WTC11 (cell line): ENCODE data around the gene DYRK3. TPM values are rescaled to one million over a fixed set of nuclear protein-coding genes. Genes with fewer than 3 reads are reported as not detected.

Experiments
- ATAC-seq: fragments of 200-7000 bp; cut with Tn5 transposase; 2 replicates; pipeline ENCODE4 v1.10.0; 2021; ENCODE audit warnings: mild to moderate bottlenecking, moderate library complexity
- CTCF ChIA-PET: fragments of 300-600 bp; sonication (Branson Sonifier 250); formaldehyde crosslinking; loops from one replicate; lab custom pipeline; 2021; ENCODE audit warnings: antibody characterized with exemption; lab: Charles Lee
- POLR2A ChIA-PET: fragments of 350-600 bp; sonication (Branson Sonifier 250); formaldehyde crosslinking; loops from one replicate; lab custom pipeline; 2021; ENCODE audit warnings: antibody characterized with exemption; lab: Charles Lee
- DNase-seq: peaks from one replicate; pipeline ENCODE4 v3.0.0; 2021; ENCODE audit warnings: low spot score
- H3K27ac Mint-ChIP-seq: 2 replicates; pipeline ENCODE4 v1.8.0; 2021; ENCODE audit warnings: mixed read lengths
- H3K27me3 Mint-ChIP-seq: 2 replicates; pipeline ENCODE4 v1.8.0; 2021; ENCODE audit warnings: low read depth, mild to moderate bottlenecking, moderate library complexity, mixed read lengths
- H3K36me3 Mint-ChIP-seq: 2 replicates; pipeline ENCODE4 v1.8.0; 2021; ENCODE audit warnings: mixed read lengths
- H3K4me1 Mint-ChIP-seq: 2 replicates; pipeline ENCODE4 v1.8.0; 2022; ENCODE audit warnings: mixed read lengths
- H3K4me3 Mint-ChIP-seq: 2 replicates; pipeline ENCODE4 v1.8.0; 2021; ENCODE audit warnings: mild to moderate bottlenecking, moderate library complexity, mixed read lengths
- H3K9me3 Mint-ChIP-seq: 2 replicates; pipeline ENCODE4 v1.8.0; 2021; ENCODE audit warnings: mixed read lengths
- AFF4 ChIP-seq: sonication (generic); formaldehyde crosslinking; IDR thresholded peaks from 2 replicates; pipeline ENCODE4 v1.8.1; 2023; ENCODE audit warnings: mild to moderate bottlenecking, missing genetic modification reagents, borderline replicate concordance
- ATF1 ChIP-seq: sonication (generic); formaldehyde crosslinking; IDR thresholded peaks from 2 replicates; pipeline ENCODE4 v1.8.1; 2023; ENCODE audit warnings: mild to moderate bottlenecking, moderate library complexity, missing genetic modification reagents
- E2F1 ChIP-seq: sonication (generic); formaldehyde crosslinking; IDR thresholded peaks from 2 replicates; pipeline ENCODE4 v1.8.0; 2022; ENCODE audit warnings: mild to moderate bottlenecking, missing genetic modification reagents
- ERG ChIP-seq: fragments of 250-450 bp; sonication (Bioruptor Pico); IDR thresholded peaks from 2 replicates; pipeline ENCODE4 v1.8.0; 2021; ENCODE audit warnings: mild to moderate bottlenecking
- FOXP1 ChIP-seq: sonication (generic); formaldehyde crosslinking; IDR thresholded peaks from 2 replicates; pipeline ENCODE4 v1.8.0; 2022; ENCODE audit warnings: missing genetic modification reagents, mild to moderate bottlenecking, moderate library complexity, borderline replicate concordance
- MLX ChIP-seq: sonication (generic); formaldehyde crosslinking; IDR thresholded peaks from 2 replicates; pipeline ENCODE4 v1.8.1; 2023; ENCODE audit warnings: mild to moderate bottlenecking, missing genetic modification reagents, moderate library complexity
- NFYB ChIP-seq: sonication (generic); formaldehyde crosslinking; conservative IDR thresholded peaks from 2 replicates; pipeline ENCODE4 v1.8.0; 2022; ENCODE audit warnings: low read depth, missing genetic modification reagents
- NR1H2 ChIP-seq: sonication (generic); formaldehyde crosslinking; IDR thresholded peaks from 2 replicates; pipeline ENCODE4 v1.9.0; 2021; ENCODE audit warnings: mild to moderate bottlenecking, moderate library complexity, missing genetic modification reagents
- OVOL2 ChIP-seq: fragments of 250-450 bp; sonication (Bioruptor Pico); IDR thresholded peaks from 2 replicates; pipeline ENCODE4 v1.9.0; 2021; ENCODE audit warnings: mild to moderate bottlenecking, borderline replicate concordance
- RELA ChIP-seq: sonication (generic); formaldehyde crosslinking; IDR thresholded peaks from 2 replicates; pipeline ENCODE4 v1.8.1; 2022; ENCODE audit warnings: missing genetic modification reagents, mild to moderate bottlenecking, borderline replicate concordance
- SMAD4 ChIP-seq: sonication (generic); formaldehyde crosslinking; IDR thresholded peaks from 2 replicates; pipeline ENCODE4 v1.8.0; 2022; ENCODE audit warnings: mild to moderate bottlenecking, missing genetic modification reagents
- SP1 ChIP-seq: sonication (generic); formaldehyde crosslinking; conservative IDR thresholded peaks from 2 replicates; pipeline ENCODE4 v1.8.1; 2022; ENCODE audit warnings: missing genetic modification reagents
- TP53 ChIP-seq: sonication (generic); formaldehyde crosslinking; IDR thresholded peaks from 2 replicates; pipeline ENCODE4 v1.8.1; 2023; ENCODE audit warnings: mild to moderate bottlenecking, missing genetic modification reagents
- ZBTB43 ChIP-seq: sonication (generic); formaldehyde crosslinking; IDR thresholded peaks from 2 replicates; pipeline ENCODE4 v1.8.1; 2023; ENCODE audit warnings: mild to moderate bottlenecking, missing genetic modification reagents
- ZNF121 ChIP-seq: sonication (generic); formaldehyde crosslinking; IDR thresholded peaks from 2 replicates; pipeline ENCODE4 v1.8.0; 2023; ENCODE audit warnings: missing genetic modification reagents
- ZNF281 ChIP-seq: sonication (generic); formaldehyde crosslinking; IDR thresholded peaks from 2 replicates; pipeline ENCODE4 v1.8.0; 2023; ENCODE audit warnings: mild to moderate bottlenecking, missing genetic modification reagents
- ZNF317 ChIP-seq: sonication (generic); formaldehyde crosslinking; IDR thresholded peaks from 2 replicates; pipeline ENCODE4 v1.8.1; 2023; ENCODE audit warnings: low read depth, mild to moderate bottlenecking, moderate library complexity, missing genetic modification reagents, borderline replicate concordance
- ZNF396 ChIP-seq: fragments of 250-450 bp; sonication (Bioruptor Pico); IDR thresholded peaks from 2 replicates; pipeline ENCODE4 v1.8.0; 2021; ENCODE audit warnings: mild to moderate bottlenecking, moderate library complexity, borderline replicate concordance
- total RNA-seq: library from RNA; stranded (reverse); gene quantifications from 3 replicates; pipeline ENCODE4 v1.2.3, GENCODE V29; 2021

Gene DYRK3
- total RNA-seq, 1 experiment from 2014 or later, result 7.8 TPM

- TF ChIP-seq ZNF121 (no peak), AFF4 (CRISPR knock-in tag) (no peak), ZNF396 (CRISPR knock-in tag) (no peak), ATF1 (CRISPR knock-in tag) (no peak), E2F1 (CRISPR knock-in tag) (no peak)
- TF ChIP-seq, all 79 proteins: peak for 0
These were observed 18.6 kb downstream of the DYRK3 start (continued) for GRCh38 chr1:206653715-206654459.

GRCh38 chr1:206654828-206655227 lies 19.5 kb downstream of the DYRK3 start:
- no peaks in the 10 kb centered on the region for H3K36me3 Mint-ChIP-seq
- no peaks in the 10 kb centered on the region for H3K9me3 Mint-ChIP-seq
- POLR2A ChIA-PET, result no interaction called here
- ATAC-seq (no peak), DNase-seq (no peak)
- H3K27ac Mint-ChIP-seq, result no peak overlapping the region
- H3K27me3 Mint-ChIP-seq, result peaks cover 21% of the 10 kb centered on the region
- H3K4me1 Mint-ChIP-seq, result peaks cover 18% of the 10 kb centered on the region
- CTCF ChIA-PET, result interaction anchor here (1.3 to 20.5 kb wide), 3 partner anchors 9 to 254 kb away, joined by 3 to 659 read pairs (median 11); partner anchors contain the start of gene DYRK3
- no peak overlapping the region for H3K4me3 Mint-ChIP-seq
- TF ChIP-seq ZNF317 (CRISPR knock-in tag) (no peak), NR1H2 (CRISPR knock-in tag) (no peak), OVOL2 (CRISPR knock-in tag) (no peak), SP1 (CRISPR knock-in tag) (no peak), SMAD4 (CRISPR knock-in tag) (no peak), RELA (CRISPR knock-in tag) (no peak), NFYB (CRISPR knock-in tag) (no peak), FOXP1 (CRISPR knock-in tag) (no peak), ZBTB43 (CRISPR knock-in tag) (no peak), ZNF281 (CRISPR knock-in tag) (no peak), ERG (CRISPR knock-in tag) (no peak), TP53 (CRISPR knock-in tag) (no peak), MLX (no peak), AFF4 (CRISPR knock-in tag) (no peak)
